Chondrocyte (in vitro differentiated cells): ENCODE measurements around the gene MYL12B. TPM values are rescaled to one million over a fixed set of nuclear protein-coding genes. Genes with fewer than 3 reads are reported as not detected.

Source experiments
- DNase-seq: peaks from one replicate; pipeline ENCODE4 v3.0.0; 2021; ENCODE audit warnings: mixed read lengths, low spot score
- H3K27ac Mint-ChIP-seq: one replicate; pipeline ENCODE4 v1.8.0; 2021; ENCODE audit warnings: mild to moderate bottlenecking, moderate library complexity, mixed read lengths; ENCODE audit not compliant: unreplicated experiment
- H3K27me3 Mint-ChIP-seq: 2 replicates; pipeline ENCODE4 v1.8.0; 2021; ENCODE audit warnings: low read depth, mixed read lengths
- H3K36me3 Mint-ChIP-seq: 2 replicates; pipeline ENCODE4 v1.8.0; 2021; ENCODE audit warnings: low read depth, mixed read lengths
- H3K4me1 Mint-ChIP-seq: 2 replicates; pipeline ENCODE4 v1.8.0; 2021; ENCODE audit warnings: low read depth, mild to moderate bottlenecking, mixed read lengths
- H3K4me3 Mint-ChIP-seq: one replicate; pipeline ENCODE4 v1.8.0; 2021; ENCODE audit warnings: mild to moderate bottlenecking, moderate library complexity, mixed read lengths; ENCODE audit not compliant: unreplicated experiment
- H3K9me3 Mint-ChIP-seq: 2 replicates; pipeline ENCODE4 v1.8.0; 2021; ENCODE audit warnings: low read depth, mixed read lengths
- CTCF ChIP-seq: fragments of 200-600 bp; sonication (generic); IDR thresholded peaks from 2 replicates; pipeline ENCODE4 v1.5.0; 2021; ENCODE audit warnings: antibody characterized with exemption, mild to moderate bottlenecking, moderate library complexity
- total RNA-seq: library from RNA; stranded (reverse); gene quantifications from 3 replicates; pipeline ENCODE4 v1.2.1, GENCODE V29; 2021

MYL12B gene
- total RNA-seq, 1 donor from 2014 or later = 327 TPM

GRCh38 chr18:3247240-3248061 is 14.5 kb upstream of the MYL12B start, which contains the start of gene MYL12A:
Gene MYL12A, plus strand, starts transcription at chr18:3247801. Its CDS starts 5,447 bp downstream, at chr18:3253248.
- Mint-ChIP-seq H3K27ac (peak within 1 kb of the TSS; percentile 97), H3K4me1 (peaks cover 50% of the 10 kb centered on the region), H3K9me3 (no peaks in the 10 kb centered on the region), H3K36me3 (peaks cover 13% of the 10 kb centered on the region), H3K27me3 (no peaks in the 10 kb centered on the region), H3K4me3 (peak within 1 kb of the TSS; percentile 89)
- DNase-seq = peak; percentile 99
- TF ChIP-seq CTCF = no peak

DNA sequence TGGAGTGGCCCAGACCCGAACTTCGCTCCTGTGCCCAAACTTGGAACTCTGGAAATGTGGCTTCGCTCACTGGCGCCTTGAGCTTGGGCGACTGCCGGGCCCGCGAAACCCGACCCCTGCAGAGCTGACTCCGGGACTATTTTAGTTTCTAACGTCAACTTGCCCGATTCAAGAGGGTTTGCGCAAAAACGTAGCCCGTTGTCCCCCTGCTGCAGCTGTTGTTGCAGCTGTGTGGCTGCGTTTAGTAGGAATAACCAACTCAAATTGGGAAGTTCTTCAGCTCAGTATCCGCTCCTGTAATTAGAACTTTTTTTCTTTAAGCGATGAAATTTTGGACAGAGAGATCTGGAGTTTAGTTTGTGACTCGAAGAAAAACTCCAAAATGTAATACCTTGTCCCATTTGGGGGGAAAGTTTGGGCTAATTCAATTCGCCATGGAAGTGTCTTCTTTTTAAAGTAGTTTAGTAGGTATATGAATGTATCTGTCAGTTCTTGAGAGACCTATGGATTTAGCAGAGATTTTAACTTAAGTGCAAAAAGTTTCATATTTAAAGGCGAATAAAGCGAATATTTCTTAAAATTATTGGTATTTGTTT is 13.8 kb upstream of the MYL12B start:
- Mint-ChIP-seq H3K4me1 (peaks cover 57% of the 10 kb centered on the region), H3K4me3 (peak overlapping the region; percentile 89), H3K27me3 (no peaks in the 10 kb centered on the region), H3K9me3 (no peaks in the 10 kb centered on the region), H3K36me3 (peaks cover 17% of the 10 kb centered on the region), H3K27ac (peak overlapping the region; percentile 97)
- TF ChIP-seq CTCF = no peak
- no peak for DNase-seq

- peaks cover 63% of the 10 kb centered on the region for H3K4me1 Mint-ChIP-seq
- no peaks in the 10 kb centered on the region for H3K27me3 Mint-ChIP-seq
- H3K36me3 Mint-ChIP-seq = peaks cover 23% of the 10 kb centered on the region
- no peaks in the 10 kb centered on the region for H3K9me3 Mint-ChIP-seq
- no peak for TF ChIP-seq CTCF
- H3K4me3 Mint-ChIP-seq = peak overlapping the region; percentile 89
- H3K27ac Mint-ChIP-seq = peak overlapping the region; percentile 97
- no peak for DNase-seq
Measured at GRCh38 chr18:3248658-3249359, 13.1 kb upstream of the MYL12B start.

GRCh38 chr18:3250237-3251107 is 11.5 kb upstream of the MYL12B start:
- Mint-ChIP-seq H3K27ac (peak overlapping the region; percentile 97), H3K27me3 (no peaks in the 10 kb centered on the region), H3K4me1 (peaks cover 72% of the 10 kb centered on the region), H3K36me3 (peaks cover 34% of the 10 kb centered on the region), H3K4me3 (peak overlapping the region; percentile 89), H3K9me3 (no peaks in the 10 kb centered on the region)
- no peak for TF ChIP-seq CTCF
- DNase-seq = no peak
